Prostate gland (tissue), 2 donors: ENCODE results near the gene SH3BGR. TPM values are rescaled to one million over a fixed set of nuclear protein-coding genes. Genes with fewer than 3 reads are reported as not detected.

Experiments used
- DNase-seq: peaks from one replicate; pipeline ENCODE4 v3.0.0-alpha.2; 2019; ENCODE audit warnings: low spot score
- H3K27ac ChIP-seq, 2 donors: fragments of 200-600 bp; sonication (generic); 2 replicates each; pipeline ENCODE4 v1.5.1; 2017 to 2019
- H3K27me3 ChIP-seq: fragments of 200-600 bp; sonication (generic); replicated peaks from 2 replicates; pipeline ENCODE4 v1.5.1; 2019; ENCODE audit not compliant: insufficient read depth
- H3K36me3 ChIP-seq, 2 donors: fragments of 200-600 bp; sonication (generic); 1 replicate in 1 of 2; 2 replicates in 1 of 2; pipeline versions ENCODE4 v1.5.1 to v1.8.1; 2017 to 2019
- H3K4me1 ChIP-seq: fragments of 200-600 bp; sonication (generic); replicated peaks from 2 replicates; pipeline ENCODE4 v1.5.1; 2019
- H3K4me3 ChIP-seq, 2 donors: fragments of 200-600 bp; sonication (generic); 2 replicates each; pipeline ENCODE4 v1.5.1; 2017 to 2019
- H3K9me3 ChIP-seq: fragments of 200-600 bp; sonication (generic); 2 replicates; pipeline ENCODE4 v1.5.1; 2017
- POLR2A ChIP-seq: fragments of 450-650 bp; IDR thresholded peaks from one replicate; pipeline ENCODE4 v1.6.1; 2016; ENCODE audit warnings: antibody characterized with exemption, mild to moderate bottlenecking
- POLR2AphosphoS5 ChIP-seq: sonication (generic); formaldehyde crosslinking; IDR thresholded peaks from one replicate; pipeline ENCODE4 v1.6.1; 2017; ENCODE audit warnings: antibody characterized with exemption
- WGBS: methylation state at CpG from one replicate; pipeline ENCODE4 v1.1.5; 2018; 5-methylcytosine and 5-hydroxymethylcytosine counted together
- intact Hi-C: fragments of 100-400 bp; cut with DNase I; formaldehyde crosslinking; loops from one replicate; pipeline ENCODE4 v1.14.2; 2022
- total RNA-seq, 2 donors: library from RNA; depleted of rRNA; stranded (reverse); fragments of >200 nt; gene quantifications; one replicate each; pipeline ENCODE4 v1.1.0, GENCODE V29; 2016
- TF ChIP-seq, protein P1 (sequence below), 4 experiments: fragments of 200-600 bp in 2 of 4; fragments of 450-650 bp in 2 of 4; sonication (generic) in 2 of 4; IDR thresholded peaks; 1 replicate in 3 of 4; 2 replicates in 1 of 4; pipeline ENCODE4 v1.5.1; 2016 to 2019; ENCODE audit warnings: antibody characterized with exemption in 4 of 4, mild to moderate bottlenecking in 2 of 4, moderate library complexity in 2 of 4

The SH3BGR gene
- total RNA-seq, 2 donors from 2014 or later = 4.8 to 5.1 TPM

DNA sequence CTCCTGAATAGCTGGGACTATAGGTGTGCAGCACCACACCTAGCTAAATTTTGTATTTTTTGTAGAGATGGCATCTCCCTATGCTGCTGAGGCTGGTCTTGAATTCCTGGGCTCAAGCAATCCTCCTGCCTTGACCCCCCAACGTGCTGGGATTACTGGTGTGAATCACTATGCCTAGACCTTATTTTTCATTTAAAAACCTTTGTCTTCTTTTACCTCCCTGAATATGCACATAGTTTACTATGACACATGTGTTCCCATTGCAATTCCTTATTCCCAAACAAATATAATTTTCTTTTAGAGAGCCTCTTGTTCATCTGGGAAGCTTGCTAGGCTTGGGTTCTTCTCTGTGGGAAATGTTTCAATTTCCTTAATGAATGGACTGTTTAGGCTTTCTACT is 16.8 kb downstream of the SH3BGR start:
- 92% methylated on average over 1 of the region's 1 CpG for WGBS
- Histone ChIP-seq H3K4me1 (no peaks in the 10 kb centered on the region), H3K36me3 (no peaks in the 10 kb centered on the region), H3K4me3 (no peak overlapping the region), H3K9me3 (no peaks in the 10 kb centered on the region), H3K27me3 (no peaks in the 10 kb centered on the region), H3K27ac (no peak overlapping the region)
- DNase-seq = no peak
- intact Hi-C loops = no loop called here
- TF ChIP-seq POLR2AphosphoS5 (no peak), POLR2A (no peak)
- TF ChIP-seq, protein P1, sequence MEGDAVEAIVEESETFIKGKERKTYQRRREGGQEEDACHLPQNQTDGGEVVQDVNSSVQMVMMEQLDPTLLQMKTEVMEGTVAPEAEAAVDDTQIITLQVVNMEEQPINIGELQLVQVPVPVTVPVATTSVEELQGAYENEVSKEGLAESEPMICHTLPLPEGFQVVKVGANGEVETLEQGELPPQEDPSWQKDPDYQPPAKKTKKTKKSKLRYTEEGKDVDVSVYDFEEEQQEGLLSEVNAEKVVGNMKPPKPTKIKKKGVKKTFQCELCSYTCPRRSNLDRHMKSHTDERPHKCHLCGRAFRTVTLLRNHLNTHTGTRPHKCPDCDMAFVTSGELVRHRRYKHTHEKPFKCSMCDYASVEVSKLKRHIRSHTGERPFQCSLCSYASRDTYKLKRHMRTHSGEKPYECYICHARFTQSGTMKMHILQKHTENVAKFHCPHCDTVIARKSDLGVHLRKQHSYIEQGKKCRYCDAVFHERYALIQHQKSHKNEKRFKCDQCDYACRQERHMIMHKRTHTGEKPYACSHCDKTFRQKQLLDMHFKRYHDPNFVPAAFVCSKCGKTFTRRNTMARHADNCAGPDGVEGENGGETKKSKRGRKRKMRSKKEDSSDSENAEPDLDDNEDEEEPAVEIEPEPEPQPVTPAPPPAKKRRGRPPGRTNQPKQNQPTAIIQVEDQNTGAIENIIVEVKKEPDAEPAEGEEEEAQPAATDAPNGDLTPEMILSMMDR (IDR thresholded peaks at IDR 0.05) = no peak

DNA sequence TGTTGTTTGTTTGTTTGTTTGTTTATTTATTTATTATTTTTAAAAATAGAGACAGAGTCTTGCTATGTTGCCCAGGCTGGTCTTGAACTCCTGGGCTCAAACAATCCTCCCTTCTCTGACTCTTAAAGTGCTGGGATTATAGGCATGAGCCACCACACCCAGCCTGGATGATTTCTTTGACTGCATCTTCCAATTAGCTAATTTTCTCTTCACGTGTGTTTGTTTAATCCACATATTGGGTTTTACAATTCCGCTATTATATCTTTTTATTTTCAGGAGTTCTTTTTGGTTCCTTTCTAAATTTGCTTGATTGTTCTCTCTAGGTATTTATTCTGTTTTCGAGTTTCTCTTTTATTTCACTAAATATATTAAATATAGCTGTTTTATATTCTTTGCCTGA is 19.8 kb downstream of the SH3BGR start:
- TF ChIP-seq POLR2AphosphoS5 = no peak
- TF ChIP-seq, protein P1 (IDR thresholded peaks at IDR 0.05) = no peak
- TF ChIP-seq POLR2A = no peak
- Histone ChIP-seq H3K4me1 (no peaks in the 10 kb centered on the region), H3K27me3 (no peaks in the 10 kb centered on the region), H3K4me3 (no peak overlapping the region), H3K36me3 (no peaks in the 10 kb centered on the region), H3K9me3 (no peaks in the 10 kb centered on the region), H3K27ac (no peak overlapping the region)
- 96% methylated on average over 3 of the region's 3 CpGs for WGBS
- no peak for DNase-seq
- intact Hi-C loops = no loop called here

DNA sequence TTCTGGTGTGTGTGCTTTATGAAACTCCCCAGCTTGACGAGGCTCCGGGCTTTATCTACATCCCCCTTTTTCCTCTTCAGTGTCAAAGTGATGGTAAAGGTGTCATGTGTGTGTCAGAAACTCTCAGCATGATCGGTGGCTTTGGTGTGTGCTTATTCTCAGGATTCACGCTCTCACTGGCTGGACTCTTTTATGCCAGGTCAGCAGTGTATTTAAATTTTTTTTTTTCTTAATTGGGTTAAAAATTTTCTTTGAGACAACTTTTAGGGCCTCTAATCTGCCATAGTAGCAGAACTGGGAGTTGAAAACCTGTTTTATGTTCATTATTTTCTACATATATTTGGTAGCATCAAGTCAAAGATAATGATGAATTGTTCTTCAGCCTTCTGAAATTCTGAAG is 21.0 kb downstream of the SH3BGR start:
- Histone ChIP-seq H3K36me3 (no peaks in the 10 kb centered on the region), H3K4me3 (no peak overlapping the region), H3K27ac (no peak overlapping the region), H3K9me3 (no peaks in the 10 kb centered on the region), H3K4me1 (no peaks in the 10 kb centered on the region), H3K27me3 (no peaks in the 10 kb centered on the region)
- no peak for DNase-seq
- 74% methylated on average over 4 of the region's 4 CpGs for WGBS
- intact Hi-C loops = no loop called here
- TF ChIP-seq, protein P1 (IDR thresholded peaks at IDR 0.05) = no peak
- TF ChIP-seq POLR2A (no peak), POLR2AphosphoS5 (no peak)

DNA sequence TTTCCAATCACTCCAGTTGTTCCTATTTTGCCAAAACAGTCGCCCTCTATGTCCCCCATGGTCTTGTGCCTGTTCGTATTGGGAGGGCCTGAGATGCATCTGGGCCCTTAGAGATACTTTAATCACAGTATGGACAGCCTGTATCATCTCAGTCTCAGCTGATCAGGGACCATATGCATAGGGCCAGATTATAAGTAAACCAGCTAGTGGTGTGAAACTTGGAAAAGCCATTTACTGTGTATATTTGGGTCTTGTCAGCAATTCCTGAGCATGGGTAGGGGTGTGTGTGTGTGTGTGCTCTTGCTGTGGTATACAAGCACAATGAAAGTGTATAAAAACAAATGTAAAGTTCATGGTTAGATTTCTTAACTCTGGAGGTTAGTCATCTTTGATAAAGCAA is 22.8 kb downstream of the SH3BGR start:
- H3K27me3 ChIP-seq = no peaks in the 10 kb centered on the region
- H3K4me3 ChIP-seq = no peak overlapping the region
- WGBS = 91% methylated on average over 2 of the region's 2 CpGs
- no peak for DNase-seq
- no peaks in the 10 kb centered on the region for H3K36me3 ChIP-seq
- H3K9me3 ChIP-seq = no peaks in the 10 kb centered on the region
- no peak overlapping the region for H3K27ac ChIP-seq
- TF ChIP-seq, protein P1 (IDR thresholded peaks at IDR 0.05) = no peak
- TF ChIP-seq POLR2AphosphoS5 (no peak), POLR2A (no peak)
- intact Hi-C loops = no loop called here
- no peaks in the 10 kb centered on the region for H3K4me1 ChIP-seq

DNA sequence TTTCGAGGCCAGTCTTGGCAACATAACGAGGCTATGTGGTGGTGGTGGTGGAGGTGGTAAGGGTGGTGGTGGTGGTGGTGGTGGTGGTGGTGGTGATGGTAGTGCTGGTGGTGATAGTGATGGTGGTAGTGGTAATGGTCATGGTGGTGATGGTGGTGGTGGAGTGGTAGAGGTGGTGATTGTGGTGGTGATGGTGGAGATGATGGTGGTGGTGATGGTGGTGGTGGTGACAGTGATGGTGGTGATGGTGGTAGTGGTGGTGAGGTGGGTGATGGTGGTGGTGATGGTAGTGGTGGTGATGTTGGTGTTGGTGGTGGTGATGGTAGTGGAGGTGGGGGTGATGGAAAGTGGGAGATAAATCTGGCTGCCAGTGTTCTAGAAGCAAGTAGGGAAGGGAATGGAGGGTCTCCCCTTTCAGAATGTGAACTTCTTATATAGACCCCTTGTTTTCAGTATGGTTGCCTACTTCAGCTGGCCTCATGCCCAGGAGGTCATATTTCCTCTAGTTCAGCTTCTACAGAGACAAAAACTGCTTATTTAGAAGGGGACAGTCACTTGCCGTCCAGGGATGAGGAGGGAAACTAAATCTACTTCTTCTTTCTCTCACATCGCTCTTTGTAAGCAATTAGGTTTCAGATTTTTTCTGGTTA is 27.5 kb downstream of the SH3BGR start:
- H3K4me1 ChIP-seq = no peaks in the 10 kb centered on the region
- no peak overlapping the region for H3K4me3 ChIP-seq
- no peaks in the 10 kb centered on the region for H3K36me3 ChIP-seq
- 74% methylated on average over 4 of the region's 4 CpGs for WGBS
- DNase-seq = no peak
- TF ChIP-seq, protein P1 (IDR thresholded peaks at IDR 0.05) = no peak
- no peak for TF ChIP-seq POLR2AphosphoS5
- no peak for TF ChIP-seq POLR2A
- H3K27ac ChIP-seq = no peak overlapping the region
- H3K9me3 ChIP-seq = no peaks in the 10 kb centered on the region
- no peaks in the 10 kb centered on the region for H3K27me3 ChIP-seq
- intact Hi-C loops = no loop called here
